T-helper 17 cell (primary cell): ENCODE data around the gene HIVEP2. TPM values are rescaled to one million over a fixed set of nuclear protein-coding genes. Genes with fewer than 3 reads are reported as not detected.
A peak's percentile ranks its signal among the peaks of the same experiment; 100 is the strongest.

Source experiments
- ATAC-seq: fragments of 150-1000 bp; cut with Tn5 transposase; 2 replicates; pipeline ENCODE4 v1.10.0; 2021; ENCODE audit warnings: mild to moderate bottlenecking, moderate library complexity
- DNase-seq, 3 donors: peaks; one replicate each; pipeline versions ENCODE4 v3.0.0 to v3.0.0-alpha.2; 2020 to 2021
- H3K9me3 ChIP-seq: one replicate; pipeline ENCODE4 v1.7.0; 2013; ENCODE audit warnings: low read length, mild to moderate bottlenecking; ENCODE audit not compliant: control insufficient read depth, poor library complexity, severe bottlenecking
- H3K27ac Mint-ChIP-seq: one replicate; pipeline ENCODE4 v1.8.0; 2022; ENCODE audit warnings: mild to moderate bottlenecking, moderate library complexity, mixed read lengths
- H3K27me3 Mint-ChIP-seq: one replicate; pipeline ENCODE4 v1.8.0; 2022; ENCODE audit warnings: mixed read lengths
- H3K36me3 Mint-ChIP-seq: one replicate; pipeline ENCODE4 v1.8.0; 2022; ENCODE audit warnings: low read depth, mixed read lengths
- H3K4me1 Mint-ChIP-seq: one replicate; pipeline ENCODE4 v1.8.0; 2022; ENCODE audit warnings: mild to moderate bottlenecking, mixed read lengths
- H3K4me3 Mint-ChIP-seq: one replicate; pipeline ENCODE4 v1.8.0; 2022; ENCODE audit warnings: mild to moderate bottlenecking, moderate library complexity, mixed read lengths
- total RNA-seq, 4 donors: library from RNA in 2 of 4; stranded (reverse) in 2 of 4; gene quantifications; one replicate each; pipeline ENCODE4 v1.2.3 and lab custom pipeline; 2022 to 2026

The HIVEP2 gene
- total RNA-seq, 2 donors from 2014 or later = 73.6 to 78.6 TPM

GRCh38 chr6:142855893-142856623 lies 88.9 kb downstream of the HIVEP2 start:
- ATAC-seq = peak; percentile 10
- H3K27ac Mint-ChIP-seq = peak overlapping the region; percentile 100
- peaks cover 3% of the 10 kb centered on the region for H3K36me3 Mint-ChIP-seq
- H3K4me1 Mint-ChIP-seq = peaks cover 75% of the 10 kb centered on the region
- H3K4me3 Mint-ChIP-seq = peak overlapping the region; percentile 90
- H3K27me3 Mint-ChIP-seq = no peaks in the 10 kb centered on the region
- H3K9me3 ChIP-seq = no peaks in the 10 kb centered on the region
- no peak for DNase-seq

GRCh38 chr6:142854589-142855488 lies 90.1 kb downstream of the HIVEP2 start:
- no peaks in the 10 kb centered on the region for H3K27me3 Mint-ChIP-seq
- ATAC-seq = no peak

DNA sequence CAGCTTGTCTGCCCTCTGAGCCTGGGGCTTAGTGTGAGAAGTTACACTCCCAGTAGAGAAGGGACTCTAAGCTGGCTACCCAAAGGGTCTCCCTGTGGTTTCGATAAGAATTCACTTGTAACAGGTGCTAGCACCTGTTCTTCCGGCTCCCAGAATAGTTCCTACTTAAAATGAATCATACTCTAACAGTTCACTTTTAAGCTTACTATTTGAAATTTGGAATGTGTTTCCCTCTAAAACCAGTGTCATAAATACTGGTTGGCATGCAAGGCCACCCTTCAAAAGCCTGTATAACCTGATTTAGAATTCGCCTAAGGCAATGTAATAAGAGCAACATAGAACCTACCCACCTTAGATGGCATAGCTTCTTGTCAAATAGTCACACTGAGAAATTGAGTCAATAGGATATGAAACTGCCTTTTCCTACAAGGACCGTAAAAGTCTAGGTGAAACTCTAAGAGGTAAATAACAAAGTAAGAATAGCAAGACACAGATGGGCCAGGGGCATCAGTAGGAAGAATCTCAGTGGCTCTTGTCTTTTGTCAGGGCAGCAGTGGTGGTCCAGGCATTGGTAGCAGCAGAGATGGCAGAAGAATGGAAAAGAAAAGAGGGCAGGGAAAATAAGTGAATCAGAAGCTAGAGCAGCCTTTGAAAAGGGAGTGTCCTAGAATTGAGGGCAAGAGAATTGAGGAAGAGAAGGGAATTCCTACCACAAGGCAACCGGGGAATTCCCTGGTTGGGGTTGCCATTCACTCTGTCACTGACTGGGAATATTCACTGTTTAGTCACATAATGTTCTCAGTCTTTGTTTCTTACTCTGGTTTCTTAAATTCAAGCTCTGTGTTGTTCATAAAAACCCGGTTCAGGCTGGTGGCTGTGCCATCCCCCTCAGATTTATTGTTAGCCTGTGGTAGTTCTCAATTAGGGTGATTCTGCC lies 91.5 kb downstream of the HIVEP2 start:
- Mint-ChIP-seq H3K4me3 (peak overlapping the region; percentile 90), H3K27ac (peak overlapping the region; percentile 100), H3K36me3 (peaks cover 3% of the 10 kb centered on the region), H3K27me3 (no peaks in the 10 kb centered on the region), H3K4me1 (peaks cover 80% of the 10 kb centered on the region)
- ATAC-seq (no peak), DNase-seq (no peak)
- no peaks in the 10 kb centered on the region for H3K9me3 ChIP-seq

More at GRCh38 chr6:142854589-142855488, 90.1 kb downstream of the HIVEP2 start:
- no peak for DNase-seq
- peaks cover 3% of the 10 kb centered on the region for H3K36me3 Mint-ChIP-seq
- no peaks in the 10 kb centered on the region for H3K9me3 ChIP-seq
- H3K4me1 Mint-ChIP-seq = peaks cover 76% of the 10 kb centered on the region
- peak overlapping the region; percentile 90 for H3K4me3 Mint-ChIP-seq
- H3K27ac Mint-ChIP-seq = peak overlapping the region; percentile 100

- no peaks in the 10 kb centered on the region for H3K27me3 Mint-ChIP-seq
- H3K27ac Mint-ChIP-seq = peak overlapping the region; percentile 100
- H3K9me3 ChIP-seq = no peaks in the 10 kb centered on the region
- H3K4me3 Mint-ChIP-seq = peak overlapping the region; percentile 76
- peaks cover 78% of the 10 kb centered on the region for H3K4me1 Mint-ChIP-seq
- ATAC-seq (no peak), DNase-seq (no peak)
- peaks cover 3% of the 10 kb centered on the region for H3K36me3 Mint-ChIP-seq
Observed at GRCh38 chr6:142851601-142852000, 93.4 kb downstream of the HIVEP2 start.

- ATAC-seq (peak; percentile 45), DNase-seq (no peak)
- H3K9me3 ChIP-seq = no peaks in the 10 kb centered on the region
- Mint-ChIP-seq H3K4me3 (peak overlapping the region; percentile 76), H3K27me3 (no peaks in the 10 kb centered on the region), H3K36me3 (peaks cover 3% of the 10 kb centered on the region), H3K4me1 (peaks cover 78% of the 10 kb centered on the region), H3K27ac (peak overlapping the region; percentile 100)
Observed at GRCh38 chr6:142850679-142851423, 94.1 kb downstream of the HIVEP2 start.

GRCh38 chr6:142848976-142849375 lies 96.0 kb downstream of the HIVEP2 start:
- peak overlapping the region; percentile 100 for H3K27ac Mint-ChIP-seq

DNA sequence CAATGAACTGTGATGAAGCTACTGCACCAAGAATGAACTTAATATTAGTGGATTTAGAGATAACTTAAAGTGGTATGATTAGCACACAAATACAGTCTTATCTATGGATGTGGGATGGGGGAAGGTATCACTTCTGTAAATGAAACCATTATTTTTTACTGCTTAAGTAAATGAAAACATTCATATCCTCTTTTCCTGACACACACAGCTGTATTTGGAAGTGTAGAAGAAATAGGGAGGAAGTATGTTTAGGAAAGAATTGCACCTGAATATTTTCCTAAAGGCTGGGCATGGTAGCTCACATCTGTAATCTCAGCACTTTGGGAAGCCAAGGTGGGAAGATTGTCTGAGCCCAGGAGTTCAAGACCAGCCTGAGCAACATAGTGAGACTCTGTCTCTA lies 96.8 kb downstream of the HIVEP2 start:
- peak overlapping the region; percentile 39 for H3K4me3 Mint-ChIP-seq
- no peaks in the 10 kb centered on the region for H3K27me3 Mint-ChIP-seq
- H3K36me3 Mint-ChIP-seq = no peaks in the 10 kb centered on the region
- ATAC-seq (no peak), DNase-seq (no peak)
- peaks cover 77% of the 10 kb centered on the region for H3K4me1 Mint-ChIP-seq
- H3K27ac Mint-ChIP-seq = peak overlapping the region; percentile 100
- no peaks in the 10 kb centered on the region for H3K9me3 ChIP-seq

More at GRCh38 chr6:142848976-142849375, 96.0 kb downstream of the HIVEP2 start:
- Mint-ChIP-seq H3K4me1 (peaks cover 79% of the 10 kb centered on the region), H3K4me3 (peak overlapping the region; percentile 66), H3K27me3 (no peaks in the 10 kb centered on the region), H3K36me3 (peaks cover 3% of the 10 kb centered on the region)
- DNase-seq (no peak), ATAC-seq (no peak)
- no peaks in the 10 kb centered on the region for H3K9me3 ChIP-seq

DNA sequence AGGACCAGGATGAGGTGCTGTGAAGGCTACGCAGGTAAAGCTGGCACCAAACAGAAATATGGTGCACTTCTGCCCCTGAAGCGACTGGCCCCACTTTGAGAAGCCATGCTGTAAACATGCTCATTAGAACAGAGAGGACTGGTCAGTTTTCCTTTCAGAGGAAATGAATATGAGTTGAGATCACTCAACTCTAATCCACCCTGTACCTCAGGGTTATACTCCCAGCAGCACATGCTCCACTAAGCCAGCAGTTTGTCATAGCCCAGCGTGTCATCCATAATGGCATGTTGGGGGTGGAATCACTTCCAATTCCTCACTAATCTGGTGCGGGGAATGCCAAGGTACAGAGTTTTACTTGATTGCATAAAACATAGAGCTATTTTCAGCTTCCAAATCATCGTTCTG lies 98.1 kb downstream of the HIVEP2 start:
- DNase-seq = no peak
- no peaks in the 10 kb centered on the region for H3K27me3 Mint-ChIP-seq
- H3K36me3 Mint-ChIP-seq = no peaks in the 10 kb centered on the region
- peak overlapping the region; percentile 100 for H3K27ac Mint-ChIP-seq
- peaks cover 79% of the 10 kb centered on the region for H3K4me1 Mint-ChIP-seq
- H3K9me3 ChIP-seq = no peaks in the 10 kb centered on the region
- ATAC-seq = no peak
- H3K4me3 Mint-ChIP-seq = peak overlapping the region; percentile 92

- DNase-seq (no peak), ATAC-seq (peak; percentile 34)
- no peaks in the 10 kb centered on the region for H3K9me3 ChIP-seq
- Mint-ChIP-seq H3K27me3 (no peaks in the 10 kb centered on the region), H3K4me1 (peaks cover 79% of the 10 kb centered on the region), H3K36me3 (no peaks in the 10 kb centered on the region), H3K27ac (peak overlapping the region; percentile 100), H3K4me3 (peak overlapping the region; percentile 92)
Observed at GRCh38 chr6:142846459-142846831, 98.5 kb downstream of the HIVEP2 start.

GRCh38 chr6:142845624-142846458 lies 99.1 kb downstream of the HIVEP2 start:
- DNase-seq = peak; percentile 23 to 47 (median 35)
- Mint-ChIP-seq H3K36me3 (no peaks in the 10 kb centered on the region), H3K27ac (peak overlapping the region; percentile 100), H3K4me3 (peak overlapping the region; percentile 92), H3K27me3 (no peaks in the 10 kb centered on the region), H3K4me1 (peaks cover 77% of the 10 kb centered on the region)
- peak; percentile 65 for ATAC-seq
- H3K9me3 ChIP-seq = no peaks in the 10 kb centered on the region

- Mint-ChIP-seq H3K4me1 (peaks cover 73% of the 10 kb centered on the region), H3K27ac (peak overlapping the region; percentile 100), H3K36me3 (no peaks in the 10 kb centered on the region), H3K4me3 (peak overlapping the region; percentile 92), H3K27me3 (no peaks in the 10 kb centered on the region)
- ATAC-seq (peak; percentile 37), DNase-seq (no peak)
- no peaks in the 10 kb centered on the region for H3K9me3 ChIP-seq
Observed at GRCh38 chr6:142845143-142845571, 99.8 kb downstream of the HIVEP2 start.
